C4-2B (cell line): ENCODE measurements around the gene TIAM2.

Experiments
- H3K27ac ChIP-seq: fragments of 450-650 bp; 2 replicates; pipeline ENCODE4 v1.5.1; 2017
- ZFX ChIP-seq: fragments of 450-650 bp; IDR thresholded peaks from 2 replicates; pipeline ENCODE4 v1.6.1; 2017
- TF ChIP-seq, protein P1 (sequence below): fragments of 450-650 bp; conservative IDR thresholded peaks from 2 replicates; pipeline ENCODE4 v1.5.1; 2017; ENCODE audit warnings: mild to moderate bottlenecking

Gene TIAM2

DNA sequence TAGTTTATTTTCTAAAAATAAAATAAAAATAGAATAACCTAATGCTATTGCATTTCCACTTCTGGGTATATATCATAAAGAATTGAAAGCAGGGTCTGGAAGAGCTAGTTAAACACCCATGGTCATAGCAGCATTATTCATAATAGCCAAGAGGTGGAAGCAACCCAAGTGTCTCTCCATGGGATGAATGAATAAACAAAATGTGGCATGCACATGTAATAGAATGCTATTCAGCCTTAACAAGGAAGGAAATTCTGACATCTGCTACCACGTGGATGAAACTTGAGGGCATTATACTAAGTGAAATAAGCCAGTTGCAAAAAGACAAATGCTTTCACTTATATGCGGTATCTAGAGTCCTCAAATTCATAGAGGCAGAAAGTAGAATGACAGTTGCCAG lies 130.8 kb downstream of the TIAM2 start:
- H3K27ac ChIP-seq, result no peak overlapping the region

DNA sequence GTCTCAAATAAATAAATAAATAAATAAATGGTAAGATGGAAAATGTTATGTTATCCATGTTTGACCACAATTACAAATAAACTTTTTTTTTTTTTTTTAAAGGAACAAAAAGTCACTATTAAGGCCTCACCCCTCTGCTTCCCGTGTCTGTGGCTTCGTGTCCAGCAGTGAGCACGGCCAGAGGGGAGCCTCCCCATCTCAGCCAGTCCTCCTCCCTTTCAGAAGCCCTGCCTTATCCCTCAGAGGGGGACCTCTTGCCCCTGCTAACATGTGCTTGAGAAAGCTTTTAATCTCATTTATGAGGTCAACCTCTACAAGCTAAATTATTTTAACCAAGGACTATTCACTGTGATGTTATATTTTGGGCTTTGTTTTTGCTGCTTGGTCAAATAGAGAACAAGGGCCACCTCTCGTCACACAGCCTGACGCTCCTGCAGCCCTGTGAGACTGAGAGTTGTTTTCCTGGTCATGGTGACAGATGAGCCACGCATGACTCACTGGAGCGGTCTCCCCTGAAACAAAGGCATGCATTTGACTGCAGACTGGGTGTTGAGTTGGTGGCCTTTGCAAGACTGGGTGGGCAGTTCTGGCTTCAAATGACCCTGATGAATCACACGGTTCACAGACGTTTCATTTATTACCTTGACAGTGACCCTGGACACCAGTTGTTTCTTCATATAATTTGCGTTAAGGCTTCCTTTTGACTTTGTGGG lies 131.8 kb downstream of the TIAM2 start:
- TF ChIP-seq, protein P1, sequence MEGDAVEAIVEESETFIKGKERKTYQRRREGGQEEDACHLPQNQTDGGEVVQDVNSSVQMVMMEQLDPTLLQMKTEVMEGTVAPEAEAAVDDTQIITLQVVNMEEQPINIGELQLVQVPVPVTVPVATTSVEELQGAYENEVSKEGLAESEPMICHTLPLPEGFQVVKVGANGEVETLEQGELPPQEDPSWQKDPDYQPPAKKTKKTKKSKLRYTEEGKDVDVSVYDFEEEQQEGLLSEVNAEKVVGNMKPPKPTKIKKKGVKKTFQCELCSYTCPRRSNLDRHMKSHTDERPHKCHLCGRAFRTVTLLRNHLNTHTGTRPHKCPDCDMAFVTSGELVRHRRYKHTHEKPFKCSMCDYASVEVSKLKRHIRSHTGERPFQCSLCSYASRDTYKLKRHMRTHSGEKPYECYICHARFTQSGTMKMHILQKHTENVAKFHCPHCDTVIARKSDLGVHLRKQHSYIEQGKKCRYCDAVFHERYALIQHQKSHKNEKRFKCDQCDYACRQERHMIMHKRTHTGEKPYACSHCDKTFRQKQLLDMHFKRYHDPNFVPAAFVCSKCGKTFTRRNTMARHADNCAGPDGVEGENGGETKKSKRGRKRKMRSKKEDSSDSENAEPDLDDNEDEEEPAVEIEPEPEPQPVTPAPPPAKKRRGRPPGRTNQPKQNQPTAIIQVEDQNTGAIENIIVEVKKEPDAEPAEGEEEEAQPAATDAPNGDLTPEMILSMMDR, result no peak
- no peak for TF ChIP-seq ZFX
- no peak overlapping the region for H3K27ac ChIP-seq

More for the DNA sequence above, 130.8 kb downstream of the TIAM2 start:
- TF ChIP-seq, protein P1, result no peak
- TF ChIP-seq ZFX, result no peak

GRCh38 chr6:155128977-155129376 lies 133.9 kb downstream of the TIAM2 start:
- no peak overlapping the region for H3K27ac ChIP-seq
- TF ChIP-seq, protein P1, result no peak
- no peak for TF ChIP-seq ZFX

DNA sequence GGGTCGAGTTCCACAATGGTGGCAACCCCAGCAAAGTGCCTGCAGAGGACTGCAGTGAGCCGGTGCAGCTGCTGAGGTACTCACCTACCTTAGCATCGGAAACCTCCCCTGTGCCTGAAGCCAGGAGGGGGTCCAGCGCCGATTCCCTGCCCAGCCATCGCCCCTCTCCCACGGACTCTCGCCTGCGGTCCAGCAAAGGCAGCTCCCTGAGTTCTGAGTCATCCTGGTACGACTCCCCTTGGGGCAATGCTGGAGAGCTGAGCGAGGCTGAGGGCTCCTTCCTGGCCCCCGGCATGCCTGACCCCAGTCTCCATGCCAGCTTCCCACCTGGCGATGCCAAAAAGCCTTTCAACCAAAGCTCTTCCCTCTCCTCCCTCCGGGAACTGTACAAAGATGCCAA lies 134.6 kb downstream of the TIAM2 start:
- H3K27ac ChIP-seq, result no peak overlapping the region
- no peak for TF ChIP-seq ZFX

- no peak for TF ChIP-seq ZFX
- TF ChIP-seq, protein P1, result no peak
- no peak overlapping the region for H3K27ac ChIP-seq
Measured at GRCh38 chr6:155130161-155130853, 135.2 kb downstream of the TIAM2 start.

DNA sequence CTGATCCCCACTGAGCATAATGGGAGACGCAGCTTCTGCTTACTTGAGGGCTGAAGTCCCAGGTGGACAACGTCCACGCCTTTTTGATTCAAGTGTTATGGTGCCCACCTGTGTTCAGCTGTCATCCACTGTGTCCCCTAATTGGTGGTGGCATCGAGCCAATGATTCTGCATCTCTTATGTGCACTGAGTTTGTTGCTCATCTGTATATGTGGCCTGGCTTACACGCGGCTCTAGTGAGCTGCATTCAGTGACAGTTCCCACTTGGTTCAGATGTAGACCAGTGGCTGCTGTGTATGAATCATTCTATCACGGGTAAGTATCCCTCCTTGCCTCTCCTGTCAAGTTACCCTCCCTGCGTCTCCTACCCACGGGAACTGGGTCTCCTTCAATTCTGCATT lies 137.5 kb downstream of the TIAM2 start:
- H3K27ac ChIP-seq, result no peak overlapping the region
- TF ChIP-seq, protein P1, result no peak
- no peak for TF ChIP-seq ZFX

GRCh38 chr6:155141002-155141401 lies 145.9 kb downstream of the TIAM2 start:
- TF ChIP-seq ZFX, result no peak
- TF ChIP-seq, protein P1, result no peak
- no peak overlapping the region for H3K27ac ChIP-seq

- TF ChIP-seq ZFX, result no peak
- TF ChIP-seq, protein P1, result no peak
Measured at GRCh38 chr6:155141512-155141911, 146.4 kb downstream of the TIAM2 start.

More at GRCh38 chr6:155141512-155141911, 146.4 kb downstream of the TIAM2 start:
- H3K27ac ChIP-seq, result no peak overlapping the region
